ENCODE results near the gene TNNT3. TPM values are rescaled to one million over a fixed set of nuclear protein-coding genes. Genes with fewer than 3 reads are reported as not detected.

The TNNT3 gene
- total RNA-seq, 1 donor from 2014 or later = not detected

GRCh38 chr11:1947592-1948237, 28.2 kb downstream of the TNNT3 start:
- no peak for DNase-seq (ENCODE audit: low read depth)
- Histone ChIP-seq H3K36me3 (ENCODE audit: control insufficient read depth, insufficient read depth, low read length) (no peaks in the 10 kb centered on the region), H3K4me3 (ENCODE audit: low read depth, low read length) (no peak overlapping the region), H3K27me3 (ENCODE audit: control insufficient read depth, insufficient read depth, low read length) (no peaks in the 10 kb centered on the region)
- TF ChIP-seq CTCF (IDR thresholded peaks at IDR 0.05; ENCODE audit: insufficient read depth, low read length, poor library complexity, severe bottlenecking) = no peak

GRCh38 chr11:1948389-1948788, 28.9 kb downstream of the TNNT3 start:
- Histone ChIP-seq H3K4me3 (ENCODE audit: low read depth, low read length) (no peak overlapping the region), H3K36me3 (ENCODE audit: control insufficient read depth, insufficient read depth, low read length) (no peaks in the 10 kb centered on the region), H3K27me3 (ENCODE audit: control insufficient read depth, insufficient read depth, low read length) (no peaks in the 10 kb centered on the region)
- DNase-seq (ENCODE audit: low read depth) = no peak
- no peak for TF ChIP-seq CTCF (IDR thresholded peaks at IDR 0.05; ENCODE audit: insufficient read depth, low read length, poor library complexity, severe bottlenecking)

GRCh38 chr11:1949302-1949701, 29.8 kb downstream of the TNNT3 start:
- H3K27me3 ChIP-seq (ENCODE audit: control insufficient read depth, insufficient read depth, low read length) = no peaks in the 10 kb centered on the region
- TF ChIP-seq CTCF (IDR thresholded peaks at IDR 0.05; ENCODE audit: insufficient read depth, low read length, poor library complexity, severe bottlenecking) = no peak
- no peak for DNase-seq (ENCODE audit: low read depth)
- no peaks in the 10 kb centered on the region for H3K36me3 ChIP-seq (ENCODE audit: control insufficient read depth, insufficient read depth, low read length)
- H3K4me3 ChIP-seq (ENCODE audit: low read depth, low read length) = no peak overlapping the region

- no peak for DNase-seq (ENCODE audit: low read depth)
- Histone ChIP-seq H3K36me3 (ENCODE audit: control insufficient read depth, insufficient read depth, low read length) (no peaks in the 10 kb centered on the region), H3K4me3 (ENCODE audit: low read depth, low read length) (no peak overlapping the region), H3K27me3 (ENCODE audit: control insufficient read depth, insufficient read depth, low read length) (no peaks in the 10 kb centered on the region)
- no peak for TF ChIP-seq CTCF (IDR thresholded peaks at IDR 0.05; ENCODE audit: insufficient read depth, low read length, poor library complexity, severe bottlenecking)
Observed at GRCh38 chr11:1949922-1950321, 30.4 kb downstream of the TNNT3 start.

GRCh38 chr11:1952806-1953482, 33.4 kb downstream of the TNNT3 start:
- TF ChIP-seq CTCF (IDR thresholded peaks at IDR 0.05; ENCODE audit: insufficient read depth, low read length, poor library complexity, severe bottlenecking) = no peak
- no peak for DNase-seq (ENCODE audit: low read depth)
- Histone ChIP-seq H3K36me3 (ENCODE audit: control insufficient read depth, insufficient read depth, low read length) (no peaks in the 10 kb centered on the region), H3K27me3 (ENCODE audit: control insufficient read depth, insufficient read depth, low read length) (no peaks in the 10 kb centered on the region), H3K4me3 (ENCODE audit: low read depth, low read length) (no peak overlapping the region)
